Stimulated activated naive CD4-positive, alpha-beta T cell treated with Interleukin-2 at 50 U/mL for 16 hours (primary cell): Measurements from ENCODE around the gene CENPX.

Experiments
- DNase-seq: peaks from one replicate; lab custom pipeline; 2025; lab: John Stamatoyannopoulos, UW

CENPX gene

GRCh38 chr17:82011617-82012187, 11.0 kb downstream of the CENPX start:
- DNase-seq, result no peak

GRCh38 chr17:82010575-82011525, 11.8 kb downstream of the CENPX start:
- no peak for DNase-seq

- DNase-seq, result no peak
Measured at GRCh38 chr17:82009413-82009812, 13.3 kb downstream of the CENPX start.

DNA sequence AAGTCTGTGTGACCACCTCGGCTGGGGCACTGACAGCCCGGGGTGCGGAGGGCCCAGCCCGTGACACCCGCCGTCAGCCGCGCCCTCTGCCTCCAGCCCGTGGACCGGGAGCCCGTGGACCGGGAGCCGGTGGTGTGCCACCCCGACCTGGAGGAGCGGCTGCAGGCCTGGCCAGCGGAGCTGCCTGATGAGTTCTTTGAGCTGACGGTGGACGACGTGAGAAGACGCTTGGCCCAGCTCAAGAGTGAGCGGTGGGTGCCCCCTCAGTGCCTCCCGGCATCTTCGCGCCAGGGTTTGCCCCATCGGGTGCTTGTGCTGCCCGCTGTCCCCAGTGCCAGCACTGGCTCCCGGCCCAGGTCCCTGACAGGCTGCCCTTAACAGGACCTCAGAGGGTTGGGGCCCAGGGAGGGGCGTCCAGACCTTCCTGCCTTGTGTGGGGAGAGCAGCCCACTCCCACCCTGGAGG, 13.7 kb downstream of the CENPX start:
- no peak for DNase-seq

- no peak for DNase-seq
Measured at GRCh38 chr17:82008258-82008940, 14.3 kb downstream of the CENPX start.

- DNase-seq, result no peak
Measured at GRCh38 chr17:82007495-82008257, 15.0 kb downstream of the CENPX start.

DNA sequence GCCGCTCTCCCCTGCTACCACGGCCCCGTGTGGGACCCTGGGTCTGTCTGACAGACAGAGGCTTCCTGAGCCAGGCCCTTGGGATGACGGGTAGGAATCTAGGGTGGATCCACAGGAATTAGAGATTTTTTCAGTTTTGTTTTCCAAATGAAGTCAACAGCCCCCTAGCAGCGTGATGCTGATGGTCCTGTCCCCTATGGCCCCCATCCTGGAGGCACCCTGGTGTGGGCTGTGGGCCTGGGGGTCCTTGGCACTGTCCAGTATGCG, 15.5 kb downstream of the CENPX start:
- no peak for DNase-seq

DNA sequence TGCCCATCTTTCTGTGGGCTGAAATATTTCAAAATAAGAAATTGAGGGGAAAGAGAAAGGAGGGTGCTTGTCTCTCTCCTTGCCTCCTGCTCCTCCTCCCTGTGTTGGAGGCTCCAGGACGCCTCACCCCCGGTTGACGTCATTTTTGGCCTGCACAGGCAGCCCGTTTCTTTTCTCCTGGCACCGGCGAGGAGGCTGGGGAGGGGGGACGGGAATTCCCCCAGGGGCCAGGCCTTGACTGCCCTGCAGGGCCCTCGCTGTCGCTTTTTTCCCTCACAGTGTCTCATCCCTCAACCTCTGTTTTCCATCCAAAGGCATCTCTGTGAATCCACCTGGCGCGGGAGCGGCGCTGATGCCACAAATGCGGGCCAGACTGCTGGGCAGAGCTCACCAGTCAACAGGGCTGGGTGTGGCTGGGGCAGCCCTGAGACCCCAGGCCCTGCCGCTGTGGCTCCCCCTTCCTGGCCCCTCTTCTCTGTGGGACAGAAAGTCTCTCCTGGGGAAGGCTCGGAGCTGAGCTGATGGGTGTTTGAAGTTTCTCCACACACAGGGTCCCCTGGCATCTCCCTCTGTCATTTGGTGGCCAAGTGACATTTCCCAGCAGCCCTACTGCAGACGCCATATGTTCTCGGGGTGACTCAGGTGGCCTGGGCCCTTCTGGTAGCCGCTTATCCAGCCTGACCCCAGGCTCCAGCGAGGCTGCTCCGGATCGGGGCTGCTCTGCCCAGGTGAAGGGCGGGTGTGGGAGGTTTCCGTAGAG, 16.0 kb downstream of the CENPX start:
- DNase-seq, result no peak

GRCh38 chr17:82005701-82006348, 16.9 kb downstream of the CENPX start:
- no peak for DNase-seq

GRCh38 chr17:82004517-82005455, 17.9 kb downstream of the CENPX start:
- DNase-seq, result no peak

GRCh38 chr17:82003411-82004381, 19.0 kb downstream of the CENPX start:
- peak; percentile 60 for DNase-seq

DNA sequence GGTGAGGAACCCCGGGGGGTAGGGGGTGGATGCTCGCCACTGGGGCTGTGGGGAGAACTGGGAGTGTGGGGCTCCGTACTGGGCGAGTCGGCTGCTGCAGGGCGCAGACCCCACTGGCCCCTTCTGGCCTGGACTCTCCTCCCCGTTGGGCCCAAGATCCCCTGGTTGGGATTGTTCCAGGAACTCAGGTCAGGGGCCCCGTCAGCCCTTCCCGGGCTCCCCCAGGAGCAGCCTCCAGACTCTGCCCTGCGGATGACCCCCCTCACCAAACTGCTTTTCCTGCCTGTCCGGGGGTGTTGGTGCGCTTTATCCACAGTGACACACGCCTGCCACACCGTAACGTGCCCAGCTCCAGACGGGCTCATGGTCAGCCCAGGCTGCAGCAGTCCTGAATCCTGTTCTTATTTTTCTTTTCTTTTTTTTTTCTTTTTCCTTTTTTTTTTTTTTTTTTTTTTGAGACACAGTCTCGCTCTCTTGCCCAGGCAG, 21.1 kb downstream of the CENPX start:
- DNase-seq, result no peak

DNA sequence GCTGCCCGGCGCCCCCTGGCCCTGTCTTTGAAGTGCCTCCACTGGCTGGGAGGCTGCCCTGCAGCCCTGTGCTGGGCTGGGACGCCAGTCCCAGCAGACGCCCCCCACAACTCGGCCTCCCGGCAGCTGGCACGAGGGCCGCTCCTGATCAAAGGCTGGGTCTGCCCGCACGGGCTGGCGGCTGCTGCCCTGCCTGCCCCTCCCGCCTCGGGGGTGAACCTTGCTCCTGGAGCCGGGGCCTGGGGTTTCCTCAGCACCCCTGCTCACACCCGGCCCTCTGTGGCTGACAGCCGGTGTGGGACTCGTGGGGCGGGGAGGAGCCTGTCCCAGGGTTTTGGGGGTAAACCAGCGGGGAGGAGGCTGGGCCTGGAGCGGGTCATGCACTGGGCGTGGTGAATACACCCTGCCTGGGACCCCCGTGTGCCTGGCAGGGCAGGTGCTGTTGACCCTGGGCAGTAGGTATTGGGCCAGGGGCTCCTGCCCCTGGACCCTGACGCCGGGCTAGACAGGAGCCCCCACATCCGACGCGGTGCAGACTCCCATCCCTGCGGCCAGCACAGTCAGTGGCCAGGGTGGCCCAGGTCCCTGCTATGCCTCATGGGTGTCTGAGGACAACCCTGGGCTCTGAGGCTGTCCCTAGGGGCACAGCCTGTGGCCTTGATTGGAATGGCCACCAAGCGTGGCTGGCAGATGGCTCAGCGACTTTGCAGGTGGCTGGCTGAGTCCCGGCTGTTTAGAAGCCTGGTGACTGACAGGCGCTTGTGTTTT, 21.7 kb downstream of the CENPX start:
- no peak for DNase-seq

DNA sequence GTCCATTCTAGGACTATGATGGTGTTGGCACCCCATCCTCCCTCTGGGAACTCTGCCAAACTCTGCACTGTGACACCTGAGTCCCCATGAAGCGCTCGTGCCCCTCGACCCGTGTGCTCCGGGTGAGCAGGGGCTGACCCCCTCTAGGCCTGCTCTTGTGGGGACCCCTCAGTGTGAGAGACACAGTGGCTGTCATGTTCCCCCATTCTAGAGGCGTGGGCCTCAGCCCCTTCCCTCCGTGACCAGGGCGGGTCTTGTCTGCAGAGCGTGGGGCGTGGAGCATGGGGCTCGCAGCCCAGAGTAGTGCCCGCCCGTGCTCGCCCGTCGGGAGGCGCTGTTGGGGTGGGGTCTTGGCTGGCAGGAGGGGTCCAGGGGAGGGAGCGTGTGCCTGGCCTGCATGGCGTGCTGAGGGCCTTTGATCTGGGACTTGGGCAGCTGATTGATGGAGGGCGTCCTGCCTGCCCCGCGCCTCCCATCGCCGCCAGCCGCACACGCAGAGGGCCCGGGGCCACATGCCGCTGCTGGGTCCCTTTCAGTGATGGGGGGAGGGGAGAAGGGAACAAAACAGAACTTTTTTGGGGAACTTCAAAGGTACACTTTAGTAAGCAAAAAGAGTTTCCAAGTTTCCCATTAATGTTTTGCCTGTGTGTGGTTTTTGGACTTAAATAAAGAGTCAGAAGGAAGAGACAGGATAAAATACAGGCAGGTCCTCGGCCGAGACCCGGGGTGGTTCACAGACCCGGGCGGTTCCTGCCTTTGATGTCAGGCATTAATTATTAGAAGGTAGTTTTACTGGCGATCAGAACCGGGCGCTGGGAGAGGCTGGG, 22.5 kb downstream of the CENPX start:
- no peak for DNase-seq

DNA sequence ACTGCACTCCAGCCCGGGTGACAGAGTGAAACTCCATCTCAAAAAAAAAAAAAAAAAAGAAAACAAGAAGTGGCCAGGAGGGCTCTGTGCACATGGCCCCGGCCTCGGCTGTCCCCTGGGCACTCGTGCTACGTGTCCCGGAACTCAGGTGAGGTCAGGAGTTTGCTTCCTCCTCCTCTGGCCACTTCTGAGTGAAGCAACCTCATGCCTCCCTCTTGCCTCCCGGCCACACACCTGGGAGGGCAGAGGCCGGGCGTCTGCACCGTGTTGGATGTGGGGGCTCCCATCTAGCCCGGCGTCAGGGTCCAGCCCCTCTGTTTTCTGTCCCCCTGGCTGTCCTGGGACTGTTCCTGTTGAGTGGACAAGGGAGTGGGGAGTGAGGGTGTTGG, 23.1 kb downstream of the CENPX start:
- DNase-seq, result no peak

- no peak for DNase-seq
Measured at GRCh38 chr17:81998691-81999438, 23.8 kb downstream of the CENPX start.
